Measurements from ENCODE around the gene EEFSEC.

Gene EEFSEC

DNA sequence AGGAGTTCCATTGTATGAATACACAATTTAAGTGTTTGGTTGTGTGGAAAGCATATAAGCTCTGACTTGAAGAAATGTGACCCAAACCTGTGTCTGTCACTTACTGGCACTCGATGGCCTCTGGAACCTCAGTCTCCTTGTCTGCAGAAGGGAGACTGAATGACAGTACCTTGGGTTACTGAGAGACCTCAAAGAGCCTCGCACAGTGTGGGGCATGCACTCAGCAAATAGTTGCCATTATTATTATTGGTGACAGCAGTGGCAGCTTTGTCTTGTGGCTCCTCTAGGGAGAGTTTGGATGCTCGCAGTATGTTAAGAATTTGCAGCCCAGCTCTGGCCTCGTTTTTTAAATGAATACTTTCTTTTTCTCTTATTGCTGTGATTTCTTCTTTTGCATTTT lies 43.4 kb downstream of the EEFSEC start:
- no peaks in the 10 kb centered on the region for H3K9me3 ChIP-seq (replicated peaks; ENCODE audit: insufficient read depth, low read length)

DNA sequence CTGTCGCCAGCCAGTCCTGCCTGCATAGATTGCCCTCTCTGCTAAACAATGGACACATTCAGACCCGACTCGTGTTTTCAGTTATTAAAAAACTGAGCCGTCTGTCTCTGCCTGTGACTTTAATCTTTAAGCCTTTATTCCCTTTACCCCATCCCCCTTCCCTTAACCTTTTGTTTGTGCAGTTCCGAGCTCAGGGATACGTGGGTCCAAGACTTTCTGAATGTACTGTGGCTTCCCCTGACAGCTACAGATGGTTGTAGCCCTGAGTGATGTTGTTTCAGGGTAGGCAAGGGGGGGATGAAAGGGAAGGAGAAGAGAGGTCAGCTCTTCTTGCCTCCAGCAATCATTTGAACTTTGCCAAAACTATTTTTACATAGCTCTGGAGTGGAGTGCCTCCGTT lies 44.6 kb downstream of the EEFSEC start:
- Histone ChIP-seq H2AFZ (ENCODE audit: low read length) (no peak overlapping the region), H3K4me1 (ENCODE audit: low read length) (no peaks in the 10 kb centered on the region), H4K20me1 (ENCODE audit: insufficient read depth, low read length) (no peaks in the 10 kb centered on the region), H3K9me3 (replicated peaks; ENCODE audit: insufficient read depth, low read length) (no peaks in the 10 kb centered on the region), H3K4me2 (ENCODE audit: low read depth, low read length) (no peak overlapping the region), H3K27me3 (replicated peaks; ENCODE audit: insufficient read depth, low read length) (no peaks in the 10 kb centered on the region), H3K79me2 (ENCODE audit: low read length) (no peaks in the 10 kb centered on the region; the same call in 1 of the 2 replicates), H3F3A (ENCODE audit: insufficient read depth, low read length) (no peaks in the 10 kb centered on the region), H3K27ac (ENCODE audit: low read length) (no peak overlapping the region), H3K9ac (ENCODE audit: low read length) (no peak overlapping the region), H3K4me3 (ENCODE audit: low read length) (no peak overlapping the region), H3K9me2 (replicated peaks; ENCODE audit: insufficient read depth, low read length) (no peaks in the 10 kb centered on the region), H3K36me3 (replicated peaks; ENCODE audit: insufficient read depth, low read length) (no peaks in the 10 kb centered on the region)
- TF ChIP-seq EZH2phosphoT487 (IDR thresholded peaks at IDR 0.05; ENCODE audit: low read length), result no peak
- TF ChIP-seq, protein P1, sequence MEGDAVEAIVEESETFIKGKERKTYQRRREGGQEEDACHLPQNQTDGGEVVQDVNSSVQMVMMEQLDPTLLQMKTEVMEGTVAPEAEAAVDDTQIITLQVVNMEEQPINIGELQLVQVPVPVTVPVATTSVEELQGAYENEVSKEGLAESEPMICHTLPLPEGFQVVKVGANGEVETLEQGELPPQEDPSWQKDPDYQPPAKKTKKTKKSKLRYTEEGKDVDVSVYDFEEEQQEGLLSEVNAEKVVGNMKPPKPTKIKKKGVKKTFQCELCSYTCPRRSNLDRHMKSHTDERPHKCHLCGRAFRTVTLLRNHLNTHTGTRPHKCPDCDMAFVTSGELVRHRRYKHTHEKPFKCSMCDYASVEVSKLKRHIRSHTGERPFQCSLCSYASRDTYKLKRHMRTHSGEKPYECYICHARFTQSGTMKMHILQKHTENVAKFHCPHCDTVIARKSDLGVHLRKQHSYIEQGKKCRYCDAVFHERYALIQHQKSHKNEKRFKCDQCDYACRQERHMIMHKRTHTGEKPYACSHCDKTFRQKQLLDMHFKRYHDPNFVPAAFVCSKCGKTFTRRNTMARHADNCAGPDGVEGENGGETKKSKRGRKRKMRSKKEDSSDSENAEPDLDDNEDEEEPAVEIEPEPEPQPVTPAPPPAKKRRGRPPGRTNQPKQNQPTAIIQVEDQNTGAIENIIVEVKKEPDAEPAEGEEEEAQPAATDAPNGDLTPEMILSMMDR (IDR thresholded peaks at IDR 0.05; ENCODE audit: low read length), result no peak
- TF ChIP-seq EZH2 (optimal IDR thresholded peaks at IDR 0.05; ENCODE audit: low read depth, low read length), result no peak
- no peak for DNase-seq

More for the DNA sequence above, 43.4 kb downstream of the EEFSEC start:
- Histone ChIP-seq H3F3A (ENCODE audit: insufficient read depth, low read length) (no peaks in the 10 kb centered on the region), H3K9me2 (replicated peaks; ENCODE audit: insufficient read depth, low read length) (no peaks in the 10 kb centered on the region), H3K9ac (ENCODE audit: low read length) (no peak overlapping the region), H3K36me3 (replicated peaks; ENCODE audit: insufficient read depth, low read length) (no peaks in the 10 kb centered on the region), H3K27ac (ENCODE audit: low read length) (no peak overlapping the region), H4K20me1 (ENCODE audit: insufficient read depth, low read length) (no peaks in the 10 kb centered on the region), H2AFZ (ENCODE audit: low read length) (no peak overlapping the region), H3K4me2 (ENCODE audit: low read depth, low read length) (no peak overlapping the region), H3K79me2 (ENCODE audit: low read length) (no peaks in the 10 kb centered on the region; the same call in 1 of the 2 replicates), H3K4me3 (ENCODE audit: low read length) (no peak overlapping the region), H3K4me1 (ENCODE audit: low read length) (no peaks in the 10 kb centered on the region), H3K27me3 (replicated peaks; ENCODE audit: insufficient read depth, low read length) (no peaks in the 10 kb centered on the region)
- DNase-seq, result no peak
- TF ChIP-seq, protein P1 (IDR thresholded peaks at IDR 0.05; ENCODE audit: low read length), result no peak
- TF ChIP-seq EZH2 (optimal IDR thresholded peaks at IDR 0.05; ENCODE audit: low read depth, low read length) (no peak), EZH2phosphoT487 (IDR thresholded peaks at IDR 0.05; ENCODE audit: low read length) (no peak)

DNA sequence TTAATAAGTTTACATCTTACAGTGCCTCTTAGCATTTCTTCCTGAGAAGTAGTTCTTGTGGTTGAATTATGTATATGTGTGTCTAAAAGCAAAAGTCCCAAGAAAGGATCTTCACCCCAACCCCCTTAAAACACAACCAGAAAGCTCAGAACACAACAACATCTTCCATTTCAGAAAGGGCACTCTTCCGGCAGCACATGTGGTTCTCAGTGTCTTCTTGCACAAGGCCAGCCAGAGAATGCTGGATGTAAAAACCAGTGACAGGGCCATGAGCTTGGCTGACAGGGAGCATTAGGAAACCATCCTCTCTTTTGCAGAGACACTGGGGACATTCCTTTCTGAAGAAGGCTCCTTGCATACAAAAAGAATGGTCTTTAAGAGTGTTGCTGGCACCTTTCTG lies 45.0 kb downstream of the EEFSEC start:
- no peaks in the 10 kb centered on the region for H3F3A ChIP-seq (ENCODE audit: insufficient read depth, low read length)
- H3K9ac ChIP-seq (ENCODE audit: low read length), result no peak overlapping the region
- DNase-seq, result no peak
- no peak overlapping the region for H3K4me3 ChIP-seq (ENCODE audit: low read length)
- no peaks in the 10 kb centered on the region for H3K9me3 ChIP-seq (replicated peaks; ENCODE audit: insufficient read depth, low read length)
- no peak overlapping the region for H2AFZ ChIP-seq (ENCODE audit: low read length)
- no peak overlapping the region for H3K27ac ChIP-seq (ENCODE audit: low read length)
- H4K20me1 ChIP-seq (ENCODE audit: insufficient read depth, low read length), result peaks cover 3% of the 10 kb centered on the region; the same call in 1 of the 2 replicates
- H3K4me2 ChIP-seq (ENCODE audit: low read depth, low read length), result no peak overlapping the region
- H3K27me3 ChIP-seq (replicated peaks; ENCODE audit: insufficient read depth, low read length), result no peaks in the 10 kb centered on the region
- H3K36me3 ChIP-seq (replicated peaks; ENCODE audit: insufficient read depth, low read length), result no peaks in the 10 kb centered on the region
- no peaks in the 10 kb centered on the region for H3K4me1 ChIP-seq (ENCODE audit: low read length)
- H3K79me2 ChIP-seq (ENCODE audit: low read length), result no peaks in the 10 kb centered on the region
- TF ChIP-seq EZH2phosphoT487 (IDR thresholded peaks at IDR 0.05; ENCODE audit: low read length) (no peak), EZH2 (optimal IDR thresholded peaks at IDR 0.05; ENCODE audit: low read depth, low read length) (no peak)
- TF ChIP-seq, protein P1 (IDR thresholded peaks at IDR 0.05; ENCODE audit: low read length), result no peak
- no peaks in the 10 kb centered on the region for H3K9me2 ChIP-seq (replicated peaks; ENCODE audit: insufficient read depth, low read length)

Data from MM.1S (cell line).